ENCODE results near the gene PLCB1. TPM values are rescaled to one million over a fixed set of nuclear protein-coding genes. Genes with fewer than 3 reads are reported as not detected.

PLCB1 gene
- total and polyA plus RNA-seq, 2 experiments from 2014 or later: 6.7 to 20.5 TPM

GRCh38 chr20:8658103-8658502, 526.0 kb downstream of the PLCB1 start:
- no peak overlapping the region for H2AFZ ChIP-seq
- TF ChIP-seq EZH2 (IDR thresholded peaks at IDR 0.05; ENCODE audit: borderline replicate concordance) (no peak), CTCF (IDR thresholded peaks at IDR 0.05; ENCODE audit: poor library complexity) (no peak), EZH2phosphoT487 (IDR thresholded peaks at IDR 0.05; ENCODE audit: low read depth, severe bottlenecking, unreplicated experiment) (no peak)
- no peak overlapping the region for H3K27ac ChIP-seq
- H3K79me2 ChIP-seq: no peaks in the 10 kb centered on the region
- no peaks in the 10 kb centered on the region for H3K27me3 ChIP-seq
- no peak overlapping the region for H3K4me2 ChIP-seq
- H3K36me3 ChIP-seq (replicated peaks; ENCODE audit: insufficient read depth, low read depth): no peaks in the 10 kb centered on the region
- H4K20me1 ChIP-seq (ENCODE audit: insufficient read depth, poor library complexity, severe bottlenecking): no peaks in the 10 kb centered on the region
- H3K4me3 ChIP-seq: no peak overlapping the region
- no peaks in the 10 kb centered on the region for H3K9me3 ChIP-seq (ENCODE audit: low read depth)
- no peak for DNase-seq (ENCODE audit: low spot score)
- H3K9me2 ChIP-seq (replicated peaks; ENCODE audit: insufficient read depth): no peaks in the 10 kb centered on the region
- 86% methylated on average over 3 of the region's 3 CpGs for WGBS (ENCODE audit: low lambda C conversion rate, missing lambda C conversion rate)
- no peaks in the 10 kb centered on the region for H3K4me1 ChIP-seq (ENCODE audit: insufficient read depth)

GRCh38 chr20:8661229-8661952, 529.3 kb downstream of the PLCB1 start:
- Histone ChIP-seq H3K9me2 (replicated peaks; ENCODE audit: insufficient read depth) (no peaks in the 10 kb centered on the region), H3K27ac (no peak overlapping the region), H3K4me1 (ENCODE audit: insufficient read depth) (no peaks in the 10 kb centered on the region), H3K4me3 (no peak overlapping the region), H3K27me3 (no peaks in the 10 kb centered on the region), H3K79me2 (no peaks in the 10 kb centered on the region), H3K4me2 (no peak overlapping the region), H4K20me1 (ENCODE audit: insufficient read depth, poor library complexity, severe bottlenecking) (no peaks in the 10 kb centered on the region), H2AFZ (no peak overlapping the region), H3K36me3 (replicated peaks; ENCODE audit: insufficient read depth, low read depth) (no peaks in the 10 kb centered on the region), H3K9me3 (ENCODE audit: low read depth) (no peaks in the 10 kb centered on the region)
- no peak for TF ChIP-seq CTCF (IDR thresholded peaks at IDR 0.05; ENCODE audit: poor library complexity)
- no peak for TF ChIP-seq EZH2phosphoT487 (IDR thresholded peaks at IDR 0.05; ENCODE audit: low read depth, severe bottlenecking, unreplicated experiment)
- no peak for TF ChIP-seq EZH2 (IDR thresholded peaks at IDR 0.05; ENCODE audit: borderline replicate concordance)
- DNase-seq (ENCODE audit: low spot score): no peak
- 78% methylated on average over 8 of the region's 8 CpGs for WGBS (ENCODE audit: low lambda C conversion rate, missing lambda C conversion rate)

GRCh38 chr20:8662433-8662954, 530.4 kb downstream of the PLCB1 start:
- 79% methylated on average over 5 of the region's 5 CpGs for WGBS (ENCODE audit: low lambda C conversion rate, missing lambda C conversion rate)
- Histone ChIP-seq H3K9me2 (replicated peaks; ENCODE audit: insufficient read depth) (no peaks in the 10 kb centered on the region), H3K4me2 (no peak overlapping the region), H3K79me2 (no peaks in the 10 kb centered on the region), H3K27me3 (no peaks in the 10 kb centered on the region), H3K4me1 (ENCODE audit: insufficient read depth) (no peaks in the 10 kb centered on the region), H4K20me1 (ENCODE audit: insufficient read depth, poor library complexity, severe bottlenecking) (no peaks in the 10 kb centered on the region), H2AFZ (no peak overlapping the region), H3K9me3 (ENCODE audit: low read depth) (no peaks in the 10 kb centered on the region), H3K36me3 (replicated peaks; ENCODE audit: insufficient read depth, low read depth) (no peaks in the 10 kb centered on the region), H3K27ac (no peak overlapping the region), H3K4me3 (no peak overlapping the region)
- DNase-seq (ENCODE audit: low spot score): no peak
- TF ChIP-seq EZH2phosphoT487 (IDR thresholded peaks at IDR 0.05; ENCODE audit: low read depth, severe bottlenecking, unreplicated experiment) (no peak), CTCF (IDR thresholded peaks at IDR 0.05; ENCODE audit: poor library complexity) (no peak), EZH2 (IDR thresholded peaks at IDR 0.05; ENCODE audit: borderline replicate concordance) (no peak)

All from hepatocyte (in vitro differentiated cells).